Endothelial cell of umbilical vein (primary cell): ENCODE results near the gene DUSP14. TPM values are rescaled to one million over a fixed set of nuclear protein-coding genes. Genes with fewer than 3 reads are reported as not detected.

ENCODE experiments used
- BruUV-seq: library from RNA; stranded (reverse); fragments of 400-500 nt; replicated peaks from 2 replicates; lab custom pipeline; 2021; lab: Mats Ljungman, UMichigan
- CTCF ChIA-PET: fragments of 300-600, 350-600 bp; sonication (Branson Sonifier 250); formaldehyde crosslinking; loops from one replicate; lab custom pipeline; 2021; ENCODE audit warnings: antibody characterized with exemption, inconsistent platforms; lab: Charles Lee
- POLR2A ChIA-PET: fragments of 300-600, 350-600 bp; sonication (Branson Sonifier 250); formaldehyde crosslinking; loops from one replicate; lab custom pipeline; 2021; ENCODE audit warnings: antibody characterized with exemption, inconsistent platforms; lab: Charles Lee
- DNase-seq: peaks from one replicate; pipeline ENCODE4 v3.0.0-alpha.2; 2011; ENCODE audit warnings: low read depth, low spot score
- FAIRE-seq: peaks from 2 replicates; lab custom pipeline; 2011; peaks lifted over from hg19 to GRCh38; lab: Jason Lieb, UNC
- H2AFZ ChIP-seq: 2 replicates; pipeline ENCODE4 v1.6.0; 2012; ENCODE audit warnings: low read depth, low read length, control low read depth, inconsistent platforms
- H3K27ac ChIP-seq: 2 replicates; pipeline ENCODE4 v1.5.1; 2011; ENCODE audit warnings: low read depth, mild to moderate bottlenecking, control low read depth, low read length, moderate library complexity; ENCODE audit not compliant: insufficient read depth
- H3K27me3 ChIP-seq, 2 experiments: 2 replicates each; pipeline versions ENCODE4 v1.6.0 to v1.6.1; 2011; ENCODE audit warnings: low read length in 2 of 2, mixed read lengths in 1 of 2; ENCODE audit not compliant: control insufficient read depth in 2 of 2, insufficient read depth in 2 of 2
- H3K36me3 ChIP-seq, 2 experiments: 2 replicates in 1 of 2; 3 replicates in 1 of 2; pipeline ENCODE4 v1.5.1; 2011; ENCODE audit warnings: low read length in 2 of 2, mild to moderate bottlenecking in 1 of 2, moderate library complexity in 1 of 2; ENCODE audit not compliant: control insufficient read depth in 2 of 2, insufficient read depth in 2 of 2; ENCODE audit errors: extremely low read depth in 1 of 2
- H3K4me1 ChIP-seq: 3 replicates; pipeline ENCODE4 v1.5.1; 2011; ENCODE audit warnings: mild to moderate bottlenecking, low read length; ENCODE audit not compliant: control insufficient read depth, insufficient read depth; ENCODE audit errors: extremely low read depth
- H3K4me2 ChIP-seq: 2 replicates; pipeline ENCODE4 v1.6.1; 2011; ENCODE audit warnings: low read length, control low read depth, mixed read lengths; ENCODE audit not compliant: insufficient read depth
- H3K4me3 ChIP-seq, 3 experiments: fragments of 200-600 bp in 1 of 3; sonication (generic), shearing (Covaris generic) in 1 of 3; replicated peaks in 1 of 3; 2 replicates each; pipeline ENCODE4 v1.5.1; 2011 to 2016; ENCODE audit warnings: control low read depth in 3 of 3, low read length in 3 of 3, mild to moderate bottlenecking in 2 of 3, inconsistent platforms in 1 of 3, low read depth in 1 of 3, moderate library complexity in 1 of 3; ENCODE audit not compliant: insufficient read depth in 1 of 3
- H3K79me2 ChIP-seq: 2 replicates; pipeline ENCODE4 v1.6.0; 2012; ENCODE audit warnings: low read length, inconsistent platforms; ENCODE audit not compliant: control insufficient read depth, insufficient read depth
- H3K9ac ChIP-seq: replicated peaks from 2 replicates; pipeline ENCODE3; 2011; ENCODE audit warnings: low read length, control low read depth; ENCODE audit not compliant: insufficient read depth; ENCODE audit errors: extremely low read depth
- H3K9me1 ChIP-seq: replicated peaks from 3 replicates; pipeline ENCODE4 v1.6.0; 2011; ENCODE audit warnings: mild to moderate bottlenecking, low read length; ENCODE audit not compliant: control insufficient read depth, insufficient read depth; ENCODE audit errors: extremely low read depth
- H3K9me3 ChIP-seq: replicated peaks from 2 replicates; pipeline ENCODE4 v1.5.1; 2012; ENCODE audit warnings: low read length, inconsistent platforms; ENCODE audit not compliant: control insufficient read depth, insufficient read depth
- H4K20me1 ChIP-seq: replicated peaks from 2 replicates; pipeline ENCODE3; 2011; ENCODE audit warnings: mild to moderate bottlenecking, low read length; ENCODE audit not compliant: control insufficient read depth, insufficient read depth; ENCODE audit errors: extremely low read depth
- EZH2 ChIP-seq: IDR thresholded peaks from 2 replicates; pipeline ENCODE4 v1.6.1; 2012; ENCODE audit warnings: borderline replicate concordance, low read depth, mild to moderate bottlenecking, moderate library complexity, low read length, inconsistent platforms; ENCODE audit not compliant: severe bottlenecking
- FOS ChIP-seq: IDR thresholded peaks from 2 replicates; pipeline ENCODE4 v1.6.1; 2011; ENCODE audit warnings: mild to moderate bottlenecking, low read length, moderate library complexity, borderline replicate concordance; ENCODE audit not compliant: insufficient read depth
- JUN ChIP-seq: IDR thresholded peaks from 2 replicates; pipeline ENCODE4 v1.6.1; 2011; ENCODE audit warnings: borderline replicate concordance, low read depth; ENCODE audit not compliant: insufficient read length, insufficient read depth
- POLR2A ChIP-seq: IDR thresholded peaks from 2 replicates; pipeline ENCODE4 v1.6.1; 2012; ENCODE audit warnings: low read depth, mild to moderate bottlenecking, control low read depth, low read length
- POLR2AphosphoS5 ChIP-seq: IDR thresholded peaks from 2 replicates; pipeline ENCODE4 v1.6.1; 2012; ENCODE audit warnings: low read depth, mild to moderate bottlenecking, control low read depth, low read length, moderate library complexity; ENCODE audit not compliant: insufficient read depth
- dilution Hi-C: fragments of 300-500 bp; cut with MboI; formaldehyde crosslinking; loops from one replicate; pipeline ENCODE4 v1.15.0; 2019; ENCODE audit warnings: low sequenced_read_pairs; ENCODE audit not compliant: extremely low pct_ligation_motif_present
- intact Hi-C: fragments of 100-400 bp; cut with micrococcal nuclease; formaldehyde crosslinking; loops from one replicate; pipeline ENCODE4 v1.10.0; 2022
- polyA plus RNA-seq, 4 experiments: library from polyadenylated mRNA; depleted of rRNA in 3 of 4; stranded (reverse) in 3 of 4; unstranded in 1 of 4; fragments of >200 nt; gene quantifications; 2 replicates each; pipeline versions ENCODE4 v1.2.1 to v1.2.3, GENCODE V29; 2011 to 2012; ENCODE audit warnings: missing spikeins in 1 of 4
- total RNA-seq: library from RNA; stranded (reverse); gene quantifications from 2 replicates; pipeline ENCODE4 v1.2.3, GENCODE V29; 2021

Gene DUSP14
- total and polyA plus RNA-seq, 2 donors (not counting 3 experiments of a cell fraction or from before 2014, with no cell fraction given) = 36.4 to 62.5 TPM

DNA sequence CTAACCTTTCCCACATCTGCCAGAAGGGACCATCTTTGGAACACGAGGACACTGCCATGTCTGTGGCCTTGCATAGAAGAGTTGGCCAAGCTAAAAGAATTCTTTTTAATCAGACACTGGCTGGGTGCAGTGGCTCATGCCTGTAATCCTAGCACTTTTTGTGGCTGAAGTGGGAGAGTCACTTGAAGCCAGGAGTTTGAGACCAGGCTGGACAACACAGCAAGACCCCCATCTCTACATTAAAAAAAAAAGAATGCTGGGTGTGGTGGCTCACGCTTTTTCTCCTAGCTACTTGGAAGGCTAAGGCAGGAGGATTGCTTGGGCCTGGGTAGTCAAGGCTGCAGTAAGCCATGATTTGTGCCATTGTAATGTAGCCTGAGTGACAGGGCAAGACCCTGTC lies 9.3 kb upstream of the DUSP14 start:
- CTCF ChIA-PET = interaction anchor here (1.4 to 2.3 kb wide), 2 partner anchors 9 to 107 kb away, joined by 3 to 8 read pairs; partner anchors contain the start of gene DUSP14
- intact Hi-C loops = no loop called here
- no peak for FAIRE-seq
- H3K9ac ChIP-seq = no peak overlapping the region
- TF ChIP-seq FOS = no peak
- TF ChIP-seq POLR2AphosphoS5 = no peak
- TF ChIP-seq JUN = no peak
- H3K4me3 ChIP-seq = no peak overlapping the region
- no peaks in the 10 kb centered on the region for H3K9me3 ChIP-seq
- POLR2A ChIA-PET = no interaction called here
- H3K27me3 ChIP-seq = no peaks in the 10 kb centered on the region
- H3K79me2 ChIP-seq = no peaks in the 10 kb centered on the region
- peaks cover 21% of the 10 kb centered on the region for H3K4me1 ChIP-seq
- peaks cover 3% of the 10 kb centered on the region in 2 experiments for H3K36me3 ChIP-seq
- no peak overlapping the region for H3K27ac ChIP-seq
- H3K4me2 ChIP-seq = no peak overlapping the region
- no peaks in the 10 kb centered on the region for H3K9me1 ChIP-seq
- dilution Hi-C loops = no loop called here
- no peak for DNase-seq
- no peaks in the 10 kb centered on the region for H4K20me1 ChIP-seq
- no TSS peak for BruUV-seq
- no peak overlapping the region for H2AFZ ChIP-seq

DNA sequence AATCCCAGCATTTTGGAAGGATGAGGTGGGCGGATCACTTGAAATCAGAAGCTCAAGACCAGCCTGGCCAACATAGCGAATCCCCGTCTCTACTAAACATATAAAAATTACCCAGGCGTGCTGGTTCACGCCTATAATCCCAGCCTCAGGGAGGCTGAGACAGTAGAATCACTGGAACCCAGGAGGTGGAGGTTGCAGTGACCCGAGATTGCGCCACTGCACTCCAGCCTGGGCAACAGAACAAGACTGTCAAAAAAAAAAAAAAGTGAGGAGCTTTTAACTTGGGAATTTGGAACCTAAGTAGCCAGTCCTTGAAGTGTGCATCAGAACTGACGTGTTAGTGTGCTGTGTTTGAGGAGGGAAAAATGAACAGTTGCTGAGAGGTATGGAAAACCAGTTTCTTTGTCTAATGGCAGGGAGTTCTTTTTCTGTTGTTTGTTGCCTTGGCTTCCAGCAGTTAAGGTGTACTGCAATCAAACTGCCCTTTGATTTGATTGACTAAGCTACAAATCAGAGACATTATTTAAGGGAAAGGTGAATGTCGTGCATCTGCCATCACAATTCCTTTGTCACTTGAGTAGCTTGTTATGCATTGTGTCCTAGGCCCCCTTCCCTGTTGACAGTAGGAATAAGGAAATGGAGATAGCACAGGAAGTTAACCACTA lies 8.6 kb upstream of the DUSP14 start:
- no peaks in the 10 kb centered on the region for H4K20me1 ChIP-seq
- FAIRE-seq (no peak), DNase-seq (no peak)
- no peaks in the 10 kb centered on the region for H3K79me2 ChIP-seq
- peaks cover 14% of the 10 kb centered on the region for H3K4me1 ChIP-seq
- ChIA-PET CTCF (interaction anchor here (1.4 to 2.3 kb wide), 2 partner anchors 8 to 108 kb away, joined by 3 to 8 read pairs; partner anchors contain the start of gene DUSP14), POLR2A (no interaction called here)
- H3K4me2 ChIP-seq = no peak overlapping the region
- H3K27ac ChIP-seq = no peak overlapping the region
- TF ChIP-seq POLR2A (no peak), JUN (no peak), EZH2 (no peak)
- H3K9ac ChIP-seq = no peak overlapping the region
- dilution Hi-C loops = no loop called here
- no peaks in the 10 kb centered on the region for H3K9me1 ChIP-seq
- H3K9me3 ChIP-seq = no peaks in the 10 kb centered on the region
- intact Hi-C loops = no loop called here
- H2AFZ ChIP-seq = no peak overlapping the region
- BruUV-seq = no TSS peak
- H3K36me3 ChIP-seq = peaks cover 0 to 3% of the 10 kb centered on the region in 2 experiments
- no peaks in the 10 kb centered on the region for H3K27me3 ChIP-seq
- H3K4me3 ChIP-seq = no peak overlapping the region
